HepG2 (cell line): ENCODE measurements around the gene GJB1. TPM values are rescaled to one million over a fixed set of nuclear protein-coding genes. Genes with fewer than 3 reads are reported as not detected.
A peak's percentile ranks its signal among the peaks of the same experiment; 100 is the strongest.

ENCODE experiments used
- DNMT1 ChIP-seq: sonication (generic); formaldehyde crosslinking; IDR thresholded peaks from 2 replicates; pipeline ENCODE4 v1.5.1; 2020; ENCODE audit warnings: mild to moderate bottlenecking, missing genetic modification reagents
- MEIS1 ChIP-seq: sonication (generic); formaldehyde crosslinking; IDR thresholded peaks from 2 replicates; pipeline ENCODE4 v1.9.0; 2021; ENCODE audit warnings: mild to moderate bottlenecking, missing genetic modification reagents, moderate library complexity, borderline replicate concordance
- MTF1 ChIP-seq: sonication (generic); formaldehyde crosslinking; IDR thresholded peaks from 2 replicates; pipeline ENCODE4 v1.5.0; 2020; ENCODE audit warnings: missing genetic modification reagents
- NFE2L1 ChIP-seq: sonication (generic); formaldehyde crosslinking; IDR thresholded peaks from 2 replicates; pipeline ENCODE4 v1.4.0; 2020; ENCODE audit warnings: missing genetic modification reagents, mild to moderate bottlenecking, borderline replicate concordance
- ZNF101 ChIP-seq: sonication (generic); formaldehyde crosslinking; IDR thresholded peaks from 2 replicates; pipeline ENCODE4 v1.4.0; 2020; ENCODE audit warnings: mild to moderate bottlenecking, low read depth, missing genetic modification reagents, borderline replicate concordance
- ZNF12 ChIP-seq: sonication (generic); formaldehyde crosslinking; IDR thresholded peaks from 2 replicates; pipeline ENCODE4 v1.5.0; 2020; ENCODE audit warnings: missing genetic modification reagents
- ZNF205 ChIP-seq: IDR thresholded peaks from 2 replicates; pipeline ENCODE4 v1.6.1; 2018; ENCODE audit warnings: missing biosample characterization, missing genetic modification reagents
- ZNF616 ChIP-seq: sonication (generic); formaldehyde crosslinking; IDR thresholded peaks from 2 replicates; pipeline ENCODE4 v1.5.0; 2020; ENCODE audit warnings: low read depth, mild to moderate bottlenecking, missing genetic modification reagents
- ZNF772 ChIP-seq: sonication (generic); formaldehyde crosslinking; IDR thresholded peaks from 2 replicates; pipeline ENCODE4 v1.5.0; 2020; ENCODE audit warnings: mild to moderate bottlenecking, missing genetic modification reagents
- polyA plus RNA-seq, 8 experiments: library from polyadenylated mRNA; depleted of rRNA in 3 of 8; stranded (reverse) in 7 of 8; unstranded in 1 of 8; fragments of >200 nt; fragmentation: Illumina TruSeq in 4 of 8; extraction: Trizol in 4 of 8; gene quantifications; 2 replicates each; pipeline versions ENCODE4 v1.2.1 to v1.2.3, GENCODE V29; 2011 to 2016; ENCODE audit warnings: low read depth in 4 of 8, missing spikeins in 1 of 8, mixed read lengths in 1 of 8; ENCODE audit not compliant: insufficient read depth in 1 of 8
- total RNA-seq, 5 experiments: library from RNA; depleted of rRNA; stranded (reverse); fragments of >200 nt; fragmentation: Illumina TruSeq; extraction: Trizol; gene quantifications; 2 replicates each; pipeline ENCODE4 v1.2.3, GENCODE V29; 2016; ENCODE audit warnings: low read depth in 1 of 5
- TF ChIP-seq, protein P1 (sequence below): sonication (generic); formaldehyde crosslinking; IDR thresholded peaks from 2 replicates; pipeline ENCODE4 v1.4.0; 2020; ENCODE audit warnings: mild to moderate bottlenecking, missing genetic modification reagents
- TF ChIP-seq, protein P2 (sequence below): sonication (generic); formaldehyde crosslinking; IDR thresholded peaks from 2 replicates; pipeline ENCODE4 v1.8.1; 2023; ENCODE audit warnings: mild to moderate bottlenecking, inconsistent platforms, moderate library complexity, missing genetic modification reagents, borderline replicate concordance
- TF ChIP-seq, protein P3 (sequence below), 2 experiments: sonication (generic) in 1 of 2; formaldehyde crosslinking in 1 of 2; IDR thresholded peaks; 2 replicates each; pipeline versions ENCODE4 v1.4.0 to v1.6.1; 2016 to 2020; ENCODE audit warnings: borderline replicate concordance in 1 of 2, low read depth in 1 of 2, mild to moderate bottlenecking in 1 of 2, missing genetic modification reagents in 1 of 2
- TF ChIP-seq, protein P4 (sequence below): sonication (generic); formaldehyde crosslinking; IDR thresholded peaks from 2 replicates; pipeline ENCODE4 v1.5.0; 2020; ENCODE audit warnings: mild to moderate bottlenecking, missing genetic modification reagents, borderline replicate concordance

GJB1 gene
- total and polyA plus RNA-seq, 2 of the 13 experiments (the other 11 are each of a cell fraction or from before 2014, with no cell fraction given): 111 to 161 TPM

DNA sequence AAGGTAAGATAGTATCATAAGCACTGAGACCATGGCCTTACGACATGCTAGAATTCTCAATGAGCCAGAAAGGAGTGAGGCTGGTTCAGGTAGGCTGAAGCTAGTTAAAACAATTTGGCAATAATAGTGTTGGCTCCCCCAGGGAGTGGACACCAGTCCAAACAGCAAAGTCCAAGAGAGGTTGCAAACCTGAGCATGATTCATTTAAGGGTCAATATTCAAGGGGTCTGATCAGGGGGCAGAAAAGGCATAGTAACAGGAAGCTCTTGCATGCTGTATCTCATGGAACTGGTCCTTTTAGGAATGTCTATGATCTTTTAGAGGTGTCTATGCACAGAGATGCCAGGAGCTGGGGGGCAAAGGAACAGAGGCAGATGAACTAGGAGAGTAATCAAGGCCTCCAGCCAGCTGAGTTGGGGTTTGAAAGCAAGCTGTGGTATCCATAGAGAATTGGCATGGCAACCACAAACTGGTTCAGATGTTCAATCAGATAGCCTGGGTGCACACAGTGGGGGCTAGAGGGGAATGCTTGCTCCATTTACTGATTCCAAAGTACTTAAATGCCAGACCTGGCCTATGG lies 5.1 kb downstream of the GJB1 start (continued):
- TF ChIP-seq, protein P1, sequence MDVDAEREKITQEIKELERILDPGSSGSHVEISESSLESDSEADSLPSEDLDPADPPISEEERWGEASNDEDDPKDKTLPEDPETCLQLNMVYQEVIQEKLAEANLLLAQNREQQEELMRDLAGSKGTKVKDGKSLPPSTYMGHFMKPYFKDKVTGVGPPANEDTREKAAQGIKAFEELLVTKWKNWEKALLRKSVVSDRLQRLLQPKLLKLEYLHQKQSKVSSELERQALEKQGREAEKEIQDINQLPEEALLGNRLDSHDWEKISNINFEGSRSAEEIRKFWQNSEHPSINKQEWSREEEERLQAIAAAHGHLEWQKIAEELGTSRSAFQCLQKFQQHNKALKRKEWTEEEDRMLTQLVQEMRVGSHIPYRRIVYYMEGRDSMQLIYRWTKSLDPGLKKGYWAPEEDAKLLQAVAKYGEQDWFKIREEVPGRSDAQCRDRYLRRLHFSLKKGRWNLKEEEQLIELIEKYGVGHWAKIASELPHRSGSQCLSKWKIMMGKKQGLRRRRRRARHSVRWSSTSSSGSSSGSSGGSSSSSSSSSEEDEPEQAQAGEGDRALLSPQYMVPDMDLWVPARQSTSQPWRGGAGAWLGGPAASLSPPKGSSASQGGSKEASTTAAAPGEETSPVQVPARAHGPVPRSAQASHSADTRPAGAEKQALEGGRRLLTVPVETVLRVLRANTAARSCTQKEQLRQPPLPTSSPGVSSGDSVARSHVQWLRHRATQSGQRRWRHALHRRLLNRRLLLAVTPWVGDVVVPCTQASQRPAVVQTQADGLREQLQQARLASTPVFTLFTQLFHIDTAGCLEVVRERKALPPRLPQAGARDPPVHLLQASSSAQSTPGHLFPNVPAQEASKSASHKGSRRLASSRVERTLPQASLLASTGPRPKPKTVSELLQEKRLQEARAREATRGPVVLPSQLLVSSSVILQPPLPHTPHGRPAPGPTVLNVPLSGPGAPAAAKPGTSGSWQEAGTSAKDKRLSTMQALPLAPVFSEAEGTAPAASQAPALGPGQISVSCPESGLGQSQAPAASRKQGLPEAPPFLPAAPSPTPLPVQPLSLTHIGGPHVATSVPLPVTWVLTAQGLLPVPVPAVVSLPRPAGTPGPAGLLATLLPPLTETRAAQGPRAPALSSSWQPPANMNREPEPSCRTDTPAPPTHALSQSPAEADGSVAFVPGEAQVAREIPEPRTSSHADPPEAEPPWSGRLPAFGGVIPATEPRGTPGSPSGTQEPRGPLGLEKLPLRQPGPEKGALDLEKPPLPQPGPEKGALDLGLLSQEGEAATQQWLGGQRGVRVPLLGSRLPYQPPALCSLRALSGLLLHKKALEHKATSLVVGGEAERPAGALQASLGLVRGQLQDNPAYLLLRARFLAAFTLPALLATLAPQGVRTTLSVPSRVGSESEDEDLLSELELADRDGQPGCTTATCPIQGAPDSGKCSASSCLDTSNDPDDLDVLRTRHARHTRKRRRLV: no peak
- TF ChIP-seq ZNF616 (CRISPR knock-in tag): no peak
- TF ChIP-seq, protein P2, sequence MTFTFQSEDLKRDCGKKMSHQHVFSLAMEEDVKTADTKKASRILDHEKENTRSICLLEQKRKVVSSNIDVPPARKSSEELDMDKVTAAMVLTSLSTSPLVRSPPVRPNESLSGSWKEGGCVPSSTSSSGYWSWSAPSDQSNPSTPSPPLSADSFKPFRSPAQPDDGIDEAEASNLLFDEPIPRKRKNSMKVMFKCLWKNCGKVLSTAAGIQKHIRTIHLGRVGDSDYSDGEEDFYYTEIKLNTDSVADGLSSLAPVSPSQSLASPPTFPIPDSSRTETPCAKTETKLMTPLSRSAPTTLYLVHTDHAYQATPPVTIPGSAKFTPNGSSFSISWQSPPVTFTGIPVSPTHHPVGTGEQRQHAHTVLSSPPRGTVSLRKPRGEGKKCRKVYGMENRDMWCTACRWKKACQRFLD (CRISPR knock-in tag): no peak
- no peak for TF ChIP-seq MTF1 (CRISPR knock-in tag)
- 0 out of 2 replicates have a peak, but pooled peaks have one; percentile 5 for TF ChIP-seq ZNF205 (CRISPR knock-in tag)
- no peak for TF ChIP-seq ZNF772
- no peak for TF ChIP-seq MEIS1 (CRISPR knock-in tag)
- no peak for TF ChIP-seq DNMT1
- no peak for TF ChIP-seq ZNF101 (CRISPR knock-in tag)
- TF ChIP-seq, protein P3, sequence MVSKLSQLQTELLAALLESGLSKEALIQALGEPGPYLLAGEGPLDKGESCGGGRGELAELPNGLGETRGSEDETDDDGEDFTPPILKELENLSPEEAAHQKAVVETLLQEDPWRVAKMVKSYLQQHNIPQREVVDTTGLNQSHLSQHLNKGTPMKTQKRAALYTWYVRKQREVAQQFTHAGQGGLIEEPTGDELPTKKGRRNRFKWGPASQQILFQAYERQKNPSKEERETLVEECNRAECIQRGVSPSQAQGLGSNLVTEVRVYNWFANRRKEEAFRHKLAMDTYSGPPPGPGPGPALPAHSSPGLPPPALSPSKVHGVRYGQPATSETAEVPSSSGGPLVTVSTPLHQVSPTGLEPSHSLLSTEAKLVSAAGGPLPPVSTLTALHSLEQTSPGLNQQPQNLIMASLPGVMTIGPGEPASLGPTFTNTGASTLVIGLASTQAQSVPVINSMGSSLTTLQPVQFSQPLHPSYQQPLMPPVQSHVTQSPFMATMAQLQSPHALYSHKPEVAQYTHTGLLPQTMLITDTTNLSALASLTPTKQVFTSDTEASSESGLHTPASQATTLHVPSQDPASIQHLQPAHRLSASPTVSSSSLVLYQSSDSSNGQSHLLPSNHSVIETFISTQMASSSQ (IDR thresholded peaks at IDR 0.05; ENCODE audit: low read depth): 0 out of 2 replicates have a peak, but pooled peaks have one; percentile 60
- TF ChIP-seq, protein P3 (CRISPR knock-in tag; IDR thresholded peaks at IDR 0.05; ENCODE audit: borderline replicate concordance): peak; percentile 54; the same call in 1 of the 2 replicates
- TF ChIP-seq NFE2L1 (CRISPR knock-in tag): no peak
- TF ChIP-seq, protein P4, sequence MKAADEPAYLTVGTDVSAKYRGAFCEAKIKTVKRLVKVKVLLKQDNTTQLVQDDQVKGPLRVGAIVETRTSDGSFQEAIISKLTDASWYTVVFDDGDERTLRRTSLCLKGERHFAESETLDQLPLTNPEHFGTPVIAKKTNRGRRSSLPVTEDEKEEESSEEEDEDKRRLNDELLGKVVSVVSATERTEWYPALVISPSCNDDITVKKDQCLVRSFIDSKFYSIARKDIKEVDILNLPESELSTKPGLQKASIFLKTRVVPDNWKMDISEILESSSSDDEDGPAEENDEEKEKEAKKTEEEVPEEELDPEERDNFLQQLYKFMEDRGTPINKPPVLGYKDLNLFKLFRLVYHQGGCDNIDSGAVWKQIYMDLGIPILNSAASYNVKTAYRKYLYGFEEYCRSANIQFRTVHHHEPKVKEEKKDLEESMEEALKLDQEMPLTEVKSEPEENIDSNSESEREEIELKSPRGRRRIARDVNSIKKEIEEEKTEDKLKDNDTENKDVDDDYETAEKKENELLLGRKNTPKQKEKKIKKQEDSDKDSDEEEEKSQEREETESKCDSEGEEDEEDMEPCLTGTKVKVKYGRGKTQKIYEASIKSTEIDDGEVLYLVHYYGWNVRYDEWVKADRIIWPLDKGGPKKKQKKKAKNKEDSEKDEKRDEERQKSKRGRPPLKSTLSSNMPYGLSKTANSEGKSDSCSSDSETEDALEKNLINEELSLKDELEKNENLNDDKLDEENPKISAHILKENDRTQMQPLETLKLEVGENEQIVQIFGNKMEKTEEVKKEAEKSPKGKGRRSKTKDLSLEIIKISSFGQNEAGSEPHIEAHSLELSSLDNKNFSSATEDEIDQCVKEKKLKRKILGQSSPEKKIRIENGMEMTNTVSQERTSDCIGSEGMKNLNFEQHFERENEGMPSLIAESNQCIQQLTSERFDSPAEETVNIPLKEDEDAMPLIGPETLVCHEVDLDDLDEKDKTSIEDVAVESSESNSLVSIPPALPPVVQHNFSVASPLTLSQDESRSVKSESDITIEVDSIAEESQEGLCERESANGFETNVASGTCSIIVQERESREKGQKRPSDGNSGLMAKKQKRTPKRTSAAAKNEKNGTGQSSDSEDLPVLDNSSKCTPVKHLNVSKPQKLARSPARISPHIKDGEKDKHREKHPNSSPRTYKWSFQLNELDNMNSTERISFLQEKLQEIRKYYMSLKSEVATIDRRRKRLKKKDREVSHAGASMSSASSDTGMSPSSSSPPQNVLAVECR (CRISPR knock-in tag): peak; percentile 54; the same call in 1 of the 2 replicates
- no peak for TF ChIP-seq ZNF12 (CRISPR knock-in tag)
